ENCODE data around the gene TTLL8.

- TF ChIP-seq SRF (IDR thresholded peaks at IDR 0.05; ENCODE audit: low read depth) (no peak), REST (IDR thresholded peaks at IDR 0.05; ENCODE audit: low read depth) (no peak), YY1 (IDR thresholded peaks at IDR 0.05; ENCODE audit: extremely low read depth, insufficient replicate concordance, low read depth, low read length) (no peak), RAD21 (IDR thresholded peaks at IDR 0.05; ENCODE audit: low read depth) (no peak), JUND (IDR thresholded peaks at IDR 0.05) (no peak), SP1 (IDR thresholded peaks at IDR 0.05; ENCODE audit: low read depth) (no peak)
- TF ChIP-seq, protein P1, sequence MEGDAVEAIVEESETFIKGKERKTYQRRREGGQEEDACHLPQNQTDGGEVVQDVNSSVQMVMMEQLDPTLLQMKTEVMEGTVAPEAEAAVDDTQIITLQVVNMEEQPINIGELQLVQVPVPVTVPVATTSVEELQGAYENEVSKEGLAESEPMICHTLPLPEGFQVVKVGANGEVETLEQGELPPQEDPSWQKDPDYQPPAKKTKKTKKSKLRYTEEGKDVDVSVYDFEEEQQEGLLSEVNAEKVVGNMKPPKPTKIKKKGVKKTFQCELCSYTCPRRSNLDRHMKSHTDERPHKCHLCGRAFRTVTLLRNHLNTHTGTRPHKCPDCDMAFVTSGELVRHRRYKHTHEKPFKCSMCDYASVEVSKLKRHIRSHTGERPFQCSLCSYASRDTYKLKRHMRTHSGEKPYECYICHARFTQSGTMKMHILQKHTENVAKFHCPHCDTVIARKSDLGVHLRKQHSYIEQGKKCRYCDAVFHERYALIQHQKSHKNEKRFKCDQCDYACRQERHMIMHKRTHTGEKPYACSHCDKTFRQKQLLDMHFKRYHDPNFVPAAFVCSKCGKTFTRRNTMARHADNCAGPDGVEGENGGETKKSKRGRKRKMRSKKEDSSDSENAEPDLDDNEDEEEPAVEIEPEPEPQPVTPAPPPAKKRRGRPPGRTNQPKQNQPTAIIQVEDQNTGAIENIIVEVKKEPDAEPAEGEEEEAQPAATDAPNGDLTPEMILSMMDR (IDR thresholded peaks at IDR 0.05 in 2 of 3, conservative IDR thresholded peaks at IDR 0.05 in 1 of 3; ENCODE audit: borderline replicate concordance in 1 of 3, insufficient read depth in 1 of 3, low read depth in 2 of 3, low read length in 2 of 3) = no peak
These were observed 88.2 kb downstream of the TTLL8 start for GRCh38 chr22:49969751-49970527.

Measured in HCT116 (cell line).